ENCODE measurements around the gene POLR2E. TPM values are rescaled to one million over a fixed set of nuclear protein-coding genes. Genes with fewer than 3 reads are reported as not detected.

The POLR2E gene
- total and polyA plus RNA-seq, 10 of the 15 experiments (the other 5 are each of a cell fraction or from before 2014, with no cell fraction given): 4.0 to 487 (median 200) TPM

DNA sequence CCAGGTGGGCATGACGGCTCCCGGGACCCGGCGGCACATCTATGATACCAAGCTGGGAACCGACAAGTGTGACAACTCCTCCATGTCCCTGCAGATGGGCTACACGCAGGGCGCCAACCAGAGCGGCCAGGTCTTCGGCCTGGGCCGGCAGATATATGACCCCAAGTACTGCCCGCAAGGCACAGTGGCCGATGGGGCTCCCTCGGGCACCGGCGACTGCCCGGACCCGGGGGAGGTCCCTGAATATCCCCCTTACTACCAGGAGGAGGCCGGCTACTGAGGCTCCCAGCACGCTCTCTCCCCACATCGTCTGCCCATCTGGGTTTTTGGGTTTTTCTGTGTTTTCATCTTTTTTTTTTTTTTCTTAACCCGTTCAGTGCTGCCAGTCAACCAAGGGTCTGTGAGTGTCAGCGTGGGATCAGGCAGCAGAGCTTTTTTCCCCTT, 57.5 kb downstream of the POLR2E start:
- FAIRE-seq (no peak), ATAC-seq (peak; percentile 1), DNase-seq (ENCODE audit: low read depth, low spot score) (no peak)
- peak overlapping the region; percentile 34; the same call in 1 of the 2 replicates for H3K4me3 ChIP-seq
- H4K20me1 ChIP-seq (ENCODE audit: control insufficient read depth, insufficient read depth): no peaks in the 10 kb centered on the region
- in situ Hi-C loops (cut with MboI) (no loop called here), intact Hi-C loops (cut with micrococcal nuclease; ENCODE audit: unreplicated experiment) (no loop called here)
- peak overlapping the region; percentile 78 for H3K27ac ChIP-seq (ENCODE audit: control insufficient read depth, insufficient read depth)
- ChIA-PET CTCF (interaction anchor here (0.6 to 1.8 kb wide), 3 partner anchors 10 to 207 kb away, joined by 4 to 11 read pairs (median 4); no protein-coding TSS in a partner anchor), POLR2A (interaction anchor here (0.6 to 6.3 kb wide), 7 partner anchors 11 to 115 kb away, joined by 3 to 83 read pairs (median 8); partner anchors contain the start of genes ARHGAP45 and CNN2), RAD21 (ENCODE audit: unreplicated experiment) (interaction anchor here (0.7 to 4.5 kb wide), 3 partner anchors 10 to 30 kb away, joined by 3 to 39 read pairs (median 8); partner anchors contain the start of genes ARHGAP45 and CNN2), SMC1A (ENCODE audit: uncharacterized antibody, unreplicated experiment) (interaction anchor here (0.9 to 5.9 kb wide), 3 partner anchors 9 to 65 kb away, joined by 3 to 22 read pairs (median 4); partner anchors contain the start of gene WDR18)
- no peak overlapping the region for H2AFZ ChIP-seq (ENCODE audit: control insufficient read depth, low read depth, low read length)
- WGBS (ENCODE audit: insufficient coverage, insufficient replicate concordance, low lambda C conversion rate, missing lambda C conversion rate): 6% methylated on average over 22 of the region's 22 CpGs
- no TSS peak for BruUV-seq (replicated peaks)
- H3K27me3 ChIP-seq (replicated peaks in 1 of 2; ENCODE audit: control insufficient read depth in 2 of 2, insufficient read depth in 2 of 2, low read length in 1 of 2): no peaks in the 10 kb centered on the region
- H3K9ac ChIP-seq (ENCODE audit: control insufficient read depth, insufficient read depth, low read length): peak overlapping the region; percentile 42; the same call in 1 of the 2 replicates
- peaks cover 7 to 11% of the 10 kb centered on the region in 2 experiments for H3K36me3 ChIP-seq (ENCODE audit: control insufficient read depth in 2 of 2, insufficient read depth in 2 of 2, low read length in 1 of 2)
- peaks cover 3% of the 10 kb centered on the region; the same call in 1 of the 2 replicates for H3K79me2 ChIP-seq (ENCODE audit: control insufficient read depth, insufficient read depth, low read length)
- peaks cover 38% of the 10 kb centered on the region for H3K4me1 ChIP-seq (ENCODE audit: control insufficient read depth, insufficient read depth, low read length)
- peak overlapping the region; percentile 73 for H3K4me2 ChIP-seq (ENCODE audit: control insufficient read depth, insufficient read depth)
- H3K9me3 ChIP-seq (replicated peaks; ENCODE audit: control insufficient read depth, insufficient read depth, low read length): no peaks in the 10 kb centered on the region; the same call in 2 of the 3 replicates
- TF ChIP-seq, protein P1, sequence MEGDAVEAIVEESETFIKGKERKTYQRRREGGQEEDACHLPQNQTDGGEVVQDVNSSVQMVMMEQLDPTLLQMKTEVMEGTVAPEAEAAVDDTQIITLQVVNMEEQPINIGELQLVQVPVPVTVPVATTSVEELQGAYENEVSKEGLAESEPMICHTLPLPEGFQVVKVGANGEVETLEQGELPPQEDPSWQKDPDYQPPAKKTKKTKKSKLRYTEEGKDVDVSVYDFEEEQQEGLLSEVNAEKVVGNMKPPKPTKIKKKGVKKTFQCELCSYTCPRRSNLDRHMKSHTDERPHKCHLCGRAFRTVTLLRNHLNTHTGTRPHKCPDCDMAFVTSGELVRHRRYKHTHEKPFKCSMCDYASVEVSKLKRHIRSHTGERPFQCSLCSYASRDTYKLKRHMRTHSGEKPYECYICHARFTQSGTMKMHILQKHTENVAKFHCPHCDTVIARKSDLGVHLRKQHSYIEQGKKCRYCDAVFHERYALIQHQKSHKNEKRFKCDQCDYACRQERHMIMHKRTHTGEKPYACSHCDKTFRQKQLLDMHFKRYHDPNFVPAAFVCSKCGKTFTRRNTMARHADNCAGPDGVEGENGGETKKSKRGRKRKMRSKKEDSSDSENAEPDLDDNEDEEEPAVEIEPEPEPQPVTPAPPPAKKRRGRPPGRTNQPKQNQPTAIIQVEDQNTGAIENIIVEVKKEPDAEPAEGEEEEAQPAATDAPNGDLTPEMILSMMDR (IDR thresholded peaks at IDR 0.05 in 2 of 3, conservative IDR thresholded peaks at IDR 0.05 in 1 of 3; ENCODE audit: control insufficient read depth in 2 of 3, extremely low read depth in 1 of 3, insufficient read depth in 1 of 3, low read depth in 3 of 3, low read length in 3 of 3): no peak
- no peak for TF ChIP-seq CHD2 (IDR thresholded peaks at IDR 0.05; ENCODE audit: borderline replicate concordance, low read depth, low read length)
- no peak for TF ChIP-seq MTA2 (IDR thresholded peaks at IDR 0.05; ENCODE audit: low read depth)
- TF ChIP-seq RCOR1 (conservative IDR thresholded peaks at IDR 0.05; ENCODE audit: low read depth, low read length): no peak
- TF ChIP-seq, protein P2, sequence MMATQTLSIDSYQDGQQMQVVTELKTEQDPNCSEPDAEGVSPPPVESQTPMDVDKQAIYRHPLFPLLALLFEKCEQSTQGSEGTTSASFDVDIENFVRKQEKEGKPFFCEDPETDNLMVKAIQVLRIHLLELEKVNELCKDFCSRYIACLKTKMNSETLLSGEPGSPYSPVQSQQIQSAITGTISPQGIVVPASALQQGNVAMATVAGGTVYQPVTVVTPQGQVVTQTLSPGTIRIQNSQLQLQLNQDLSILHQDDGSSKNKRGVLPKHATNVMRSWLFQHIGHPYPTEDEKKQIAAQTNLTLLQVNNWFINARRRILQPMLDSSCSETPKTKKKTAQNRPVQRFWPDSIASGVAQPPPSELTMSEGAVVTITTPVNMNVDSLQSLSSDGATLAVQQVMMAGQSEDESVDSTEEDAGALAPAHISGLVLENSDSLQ (IDR thresholded peaks at IDR 0.05): peak; percentile 90
- TF ChIP-seq ZSCAN29 (IDR thresholded peaks at IDR 0.05): no peak
- TF ChIP-seq ZNF207 (IDR thresholded peaks at IDR 0.05; ENCODE audit: borderline replicate concordance): no peak
- TF ChIP-seq, protein P3, sequence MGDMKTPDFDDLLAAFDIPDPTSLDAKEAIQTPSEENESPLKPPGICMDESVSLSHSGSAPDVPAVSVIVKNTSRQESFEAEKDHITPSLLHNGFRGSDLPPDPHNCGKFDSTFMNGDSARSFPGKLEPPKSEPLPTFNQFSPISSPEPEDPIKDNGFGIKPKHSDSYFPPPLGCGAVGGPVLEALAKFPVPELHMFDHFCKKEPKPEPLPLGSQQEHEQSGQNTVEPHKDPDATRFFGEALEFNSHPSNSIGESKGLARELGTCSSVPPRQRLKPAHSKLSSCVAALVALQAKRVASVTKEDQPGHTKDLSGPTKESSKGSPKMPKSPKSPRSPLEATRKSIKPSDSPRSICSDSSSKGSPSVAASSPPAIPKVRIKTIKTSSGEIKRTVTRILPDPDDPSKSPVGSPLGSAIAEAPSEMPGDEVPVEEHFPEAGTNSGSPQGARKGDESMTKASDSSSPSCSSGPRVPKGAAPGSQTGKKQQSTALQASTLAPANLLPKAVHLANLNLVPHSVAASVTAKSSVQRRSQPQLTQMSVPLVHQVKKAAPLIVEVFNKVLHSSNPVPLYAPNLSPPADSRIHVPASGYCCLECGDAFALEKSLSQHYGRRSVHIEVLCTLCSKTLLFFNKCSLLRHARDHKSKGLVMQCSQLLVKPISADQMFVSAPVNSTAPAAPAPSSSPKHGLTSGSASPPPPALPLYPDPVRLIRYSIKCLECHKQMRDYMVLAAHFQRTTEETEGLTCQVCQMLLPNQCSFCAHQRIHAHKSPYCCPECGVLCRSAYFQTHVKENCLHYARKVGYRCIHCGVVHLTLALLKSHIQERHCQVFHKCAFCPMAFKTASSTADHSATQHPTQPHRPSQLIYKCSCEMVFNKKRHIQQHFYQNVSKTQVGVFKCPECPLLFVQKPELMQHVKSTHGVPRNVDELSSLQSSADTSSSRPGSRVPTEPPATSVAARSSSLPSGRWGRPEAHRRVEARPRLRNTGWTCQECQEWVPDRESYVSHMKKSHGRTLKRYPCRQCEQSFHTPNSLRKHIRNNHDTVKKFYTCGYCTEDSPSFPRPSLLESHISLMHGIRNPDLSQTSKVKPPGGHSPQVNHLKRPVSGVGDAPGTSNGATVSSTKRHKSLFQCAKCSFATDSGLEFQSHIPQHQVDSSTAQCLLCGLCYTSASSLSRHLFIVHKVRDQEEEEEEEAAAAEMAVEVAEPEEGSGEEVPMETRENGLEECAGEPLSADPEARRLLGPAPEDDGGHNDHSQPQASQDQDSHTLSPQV (IDR thresholded peaks at IDR 0.05): no peak
- no peak for TF ChIP-seq NR2C2 (IDR thresholded peaks at IDR 0.05; ENCODE audit: borderline replicate concordance, control insufficient read depth, insufficient read length, low read depth)
- peak; percentile 54; the same call in 1 of the 2 replicates for TF ChIP-seq SMARCA5 (IDR thresholded peaks at IDR 0.05)
- TF ChIP-seq NFXL1 (IDR thresholded peaks at IDR 0.05; ENCODE audit: borderline replicate concordance): no peak
- 0 out of 2 replicates have a peak, but pooled peaks have one; percentile 32 for TF ChIP-seq ZNF384 (IDR thresholded peaks at IDR 0.05; ENCODE audit: borderline replicate concordance, low read depth, low read length)
- TF ChIP-seq, protein P4, sequence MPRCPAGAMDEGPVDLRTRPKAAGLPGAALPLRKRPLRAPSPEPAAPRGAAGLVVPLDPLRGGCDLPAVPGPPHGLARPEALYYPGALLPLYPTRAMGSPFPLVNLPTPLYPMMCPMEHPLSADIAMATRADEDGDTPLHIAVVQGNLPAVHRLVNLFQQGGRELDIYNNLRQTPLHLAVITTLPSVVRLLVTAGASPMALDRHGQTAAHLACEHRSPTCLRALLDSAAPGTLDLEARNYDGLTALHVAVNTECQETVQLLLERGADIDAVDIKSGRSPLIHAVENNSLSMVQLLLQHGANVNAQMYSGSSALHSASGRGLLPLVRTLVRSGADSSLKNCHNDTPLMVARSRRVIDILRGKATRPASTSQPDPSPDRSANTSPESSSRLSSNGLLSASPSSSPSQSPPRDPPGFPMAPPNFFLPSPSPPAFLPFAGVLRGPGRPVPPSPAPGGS (IDR thresholded peaks at IDR 0.05; ENCODE audit: borderline replicate concordance, insufficient read depth, low read depth, low read length, poor library complexity, severe bottlenecking): peak; percentile 45
- no peak for TF ChIP-seq SUPT20H (IDR thresholded peaks at IDR 0.05; ENCODE audit: borderline replicate concordance, control insufficient read depth, low read depth, low read length)

All from GM12878 (cell line).